Rectal smooth muscle tissue (tissue), 1 donor: ENCODE measurements around the gene PSMA3.
"Not testable (repeated sequence)": the region's sequence is repeated elsewhere in the genome, so short reads cannot be mapped to it uniquely, and the experiment has no call there.

Experiments
- H3K27ac ChIP-seq: one replicate; pipeline ENCODE4 v1.7.0; 2013; ENCODE audit warnings: low read depth, low read length, inconsistent platforms
- H3K27me3 ChIP-seq: one replicate; pipeline ENCODE4 v1.7.0; 2013; ENCODE audit warnings: low read length; ENCODE audit not compliant: control insufficient read depth, insufficient read depth
- H3K36me3 ChIP-seq: one replicate; pipeline ENCODE4 v1.7.0; 2013; ENCODE audit warnings: low read length; ENCODE audit not compliant: control insufficient read depth, insufficient read depth
- H3K4me1 ChIP-seq: one replicate; pipeline ENCODE4 v1.7.0; 2013; ENCODE audit warnings: low read length; ENCODE audit not compliant: control insufficient read depth, insufficient read depth
- H3K4me3 ChIP-seq: one replicate; pipeline ENCODE4 v1.7.0; 2013; ENCODE audit warnings: low read length
- H3K9ac ChIP-seq: one replicate; pipeline ENCODE4 v1.7.0; 2013; ENCODE audit warnings: low read length

The PSMA3 gene

DNA sequence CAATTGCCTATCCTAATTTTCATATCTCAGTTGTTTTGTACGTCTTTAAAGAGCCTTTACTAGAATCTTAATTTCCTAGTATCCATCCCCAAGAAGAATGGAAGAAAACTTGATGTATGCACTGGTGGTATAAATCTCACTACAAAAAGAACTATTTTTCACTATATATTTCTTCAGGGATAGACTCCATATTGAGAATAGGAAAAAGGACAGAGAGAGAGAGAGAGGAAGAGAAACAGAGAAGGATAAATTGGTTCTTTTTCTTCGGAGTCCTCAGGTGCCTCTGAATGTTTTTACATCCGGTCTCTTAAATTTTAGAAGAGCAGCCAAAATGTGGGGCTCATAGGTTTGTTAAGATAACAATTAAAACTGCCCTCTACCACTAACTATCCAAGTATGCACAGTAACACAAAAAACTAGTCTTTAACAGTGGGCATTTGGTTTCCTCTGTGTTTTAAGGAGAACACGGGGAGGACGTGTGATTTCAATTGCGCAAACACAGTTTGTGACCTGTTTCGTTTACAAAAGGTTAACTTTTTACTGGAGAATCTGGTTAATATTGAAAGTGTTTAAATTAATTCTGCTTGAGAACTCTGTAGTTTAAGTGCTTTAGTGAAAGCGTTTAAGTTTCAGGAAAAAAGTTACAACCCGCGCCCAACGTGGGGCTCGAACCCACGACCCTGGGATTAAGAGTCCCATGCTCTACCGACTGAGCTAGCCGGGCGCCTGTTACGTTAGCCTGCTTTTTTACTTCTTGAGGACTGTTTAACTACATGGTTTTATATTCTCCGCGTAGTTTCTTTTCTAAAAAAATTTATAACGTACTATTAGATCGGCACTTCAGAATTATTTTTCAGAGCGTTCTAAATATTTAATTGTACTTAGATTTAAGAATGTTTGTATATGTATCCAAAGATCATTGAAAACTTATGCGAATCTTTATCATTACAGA, 5.1 kb upstream of the PSMA3 start:
- Histone ChIP-seq H3K4me1 (peaks cover 4% of the 10 kb centered on the region), H3K4me3 (peak overlapping the region; percentile 64), H3K9ac (peak overlapping the region; percentile 50), H3K36me3 (no peaks in the 10 kb centered on the region), H3K27ac (peak overlapping the region; percentile 62), H3K27me3 (no peaks in the 10 kb centered on the region)

DNA sequence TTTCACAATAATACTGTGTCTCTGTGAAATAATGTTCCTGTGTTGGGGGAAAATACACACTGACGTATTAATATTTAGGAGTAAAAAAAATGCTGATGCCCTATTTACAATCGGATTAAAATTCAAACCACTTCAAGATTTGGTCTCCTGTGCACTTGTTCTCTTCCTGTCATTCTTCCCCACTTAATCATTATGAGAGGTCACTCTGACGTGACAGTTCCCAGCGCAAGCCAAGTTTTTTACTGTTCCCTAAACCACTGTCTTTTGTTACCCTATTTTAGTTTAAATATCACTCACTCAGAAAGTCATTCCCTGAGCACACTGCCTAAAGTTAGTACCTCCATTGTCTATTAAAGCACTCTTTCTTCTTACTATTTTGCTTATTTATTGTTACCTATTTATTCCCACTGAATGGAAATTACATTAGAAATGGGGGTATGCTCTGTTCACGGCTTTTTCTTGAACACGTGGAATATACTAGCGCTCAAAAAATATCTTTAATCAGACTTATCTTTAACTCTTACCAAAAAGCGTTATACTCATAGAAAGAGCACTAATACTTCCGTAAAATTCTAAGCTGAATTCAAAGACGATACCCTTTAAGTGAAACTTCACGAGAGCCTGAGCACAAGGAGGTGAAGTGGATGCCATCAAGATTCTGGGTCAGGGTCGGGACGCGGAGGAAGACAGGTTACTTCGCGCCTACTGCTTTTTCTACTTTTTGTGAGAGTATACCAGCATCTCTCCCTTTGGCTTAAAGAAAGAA, 670 bp upstream of the PSMA3 start:
- Histone ChIP-seq H3K4me1 (peaks cover 14% of the 10 kb centered on the region), H3K27ac (peak overlapping the region; percentile 76), H3K9ac (peak overlapping the region; percentile 38)

DNA sequence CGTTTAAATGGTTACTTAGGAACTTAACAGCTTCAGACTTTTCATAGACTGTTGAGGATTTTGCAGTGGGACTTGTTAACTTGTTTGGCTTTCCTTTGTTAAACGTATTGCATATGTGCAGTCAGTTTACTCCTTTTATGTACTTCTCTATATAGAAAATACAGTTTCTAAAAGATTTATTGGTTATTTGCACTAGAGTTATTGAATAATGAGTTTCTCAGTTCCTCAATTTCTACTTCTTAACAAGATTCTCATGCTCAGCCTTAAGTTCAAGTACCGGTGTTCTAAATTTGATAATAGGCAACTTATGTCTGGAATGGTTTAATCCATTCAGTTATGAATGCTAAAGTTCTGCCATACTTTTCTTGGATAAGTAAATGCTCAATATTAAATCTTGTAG, 919 bp downstream of the PSMA3 start:
- peak overlapping the region; percentile 79 for H3K4me3 ChIP-seq
- H3K27me3 ChIP-seq = no peaks in the 10 kb centered on the region
- H3K9ac ChIP-seq = peak overlapping the region; percentile 87
- H3K4me1 ChIP-seq = peaks cover 14% of the 10 kb centered on the region
- no peaks in the 10 kb centered on the region for H3K36me3 ChIP-seq
- H3K27ac ChIP-seq = peak overlapping the region; percentile 90

More for the DNA sequence above, 670 bp upstream of the PSMA3 start:
- peak overlapping the region; percentile 71 for H3K4me3 ChIP-seq
- H3K36me3 ChIP-seq = no peaks in the 10 kb centered on the region
- H3K27me3 ChIP-seq = no peaks in the 10 kb centered on the region

DNA sequence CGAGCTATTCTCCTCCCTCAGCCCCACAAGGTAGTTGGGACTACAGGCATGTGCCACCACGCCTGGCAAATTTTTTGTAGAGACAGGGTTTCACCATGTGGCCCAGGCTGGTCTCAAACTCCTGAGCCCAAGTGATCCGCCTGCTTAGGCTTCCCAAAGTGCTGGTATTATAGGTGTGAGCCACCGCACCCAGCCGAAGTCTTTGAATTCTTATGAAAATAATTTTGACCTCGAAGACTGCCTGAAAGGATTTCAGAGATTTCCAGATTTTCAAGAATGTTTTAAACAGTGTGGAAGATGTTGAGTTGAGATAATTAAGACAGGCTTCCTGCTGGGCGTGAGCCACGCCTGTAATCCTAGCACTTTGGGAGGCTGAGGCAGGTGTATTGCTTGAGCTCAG, 5.0 kb downstream of the PSMA3 start:
- Histone ChIP-seq H3K27me3 (no peaks in the 10 kb centered on the region), H3K4me3 (no peak overlapping the region), H3K9ac (no peak overlapping the region), H3K27ac (no peak overlapping the region), H3K4me1 (peaks cover 10% of the 10 kb centered on the region), H3K36me3 (peaks cover 10% of the 10 kb centered on the region)

DNA sequence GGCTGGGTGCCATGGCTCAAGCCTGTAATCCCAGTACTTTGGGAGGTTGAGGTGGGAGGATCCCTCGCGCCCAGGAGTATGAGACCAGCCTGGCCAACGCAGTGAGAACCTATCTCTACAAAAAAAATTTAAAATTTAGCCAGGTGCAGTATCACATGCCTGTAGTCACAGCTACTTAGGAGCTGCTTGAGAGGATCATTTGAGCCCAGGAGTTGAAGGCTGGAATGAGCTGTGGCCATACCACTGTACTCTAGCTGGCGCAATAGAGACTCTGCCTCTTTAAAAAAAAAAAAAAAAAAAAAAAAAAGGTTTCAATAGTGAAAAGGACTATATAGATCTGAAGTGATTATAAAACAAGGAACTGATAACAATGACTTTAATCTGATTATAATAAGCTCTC, 13.5 kb downstream of the PSMA3 start:
- no peak overlapping the region for H3K4me3 ChIP-seq
- peaks cover 34% of the 10 kb centered on the region for H3K36me3 ChIP-seq
- no peaks in the 10 kb centered on the region for H3K4me1 ChIP-seq
- H3K27ac ChIP-seq = no peak overlapping the region
- no peaks in the 10 kb centered on the region for H3K27me3 ChIP-seq
- no peak overlapping the region for H3K9ac ChIP-seq

DNA sequence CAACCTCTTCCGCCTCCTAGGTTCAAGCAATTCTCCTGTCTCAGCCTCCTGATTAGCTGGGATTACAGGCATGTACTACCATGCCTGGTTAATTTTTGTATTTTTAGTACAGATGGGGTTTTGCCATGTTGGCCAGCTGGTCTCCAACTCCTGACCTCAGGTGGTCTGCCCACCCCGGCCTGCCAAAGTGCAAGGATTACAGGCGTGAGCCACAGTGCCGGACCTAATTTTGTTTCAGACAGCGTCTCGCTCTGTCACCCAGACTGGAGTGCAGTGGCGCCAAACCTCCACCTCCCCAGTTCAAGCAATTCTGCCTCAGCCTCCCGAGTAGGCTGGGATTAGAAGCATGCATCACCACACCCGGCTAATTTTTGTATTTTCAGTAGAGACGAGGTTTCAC, 17.4 kb downstream of the PSMA3 start:
- not testable (repeated sequence) for H3K27ac ChIP-seq, H3K27me3 ChIP-seq, H3K4me1 ChIP-seq, H3K4me3 ChIP-seq, H3K9ac ChIP-seq
- H3K36me3 ChIP-seq = peaks cover 35% of the 10 kb centered on the region

DNA sequence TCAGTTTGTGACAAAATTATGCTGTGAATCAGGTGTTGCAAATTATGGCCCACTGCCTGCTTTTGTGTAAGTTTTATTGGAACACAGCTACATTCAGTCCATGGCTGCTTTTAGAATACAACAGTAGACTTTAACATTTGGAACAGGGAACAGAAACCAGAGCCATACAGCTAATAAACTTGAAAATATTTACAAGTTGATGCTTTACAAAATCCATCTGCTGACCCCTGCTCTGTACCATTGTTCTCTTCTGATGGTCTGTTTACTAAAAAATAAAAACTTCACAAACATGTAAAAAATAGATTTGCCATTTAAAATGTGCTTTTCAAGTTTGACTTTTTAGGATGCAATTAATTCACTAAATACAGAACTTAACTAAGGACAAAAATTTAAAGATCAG, 20.8 kb downstream of the PSMA3 start:
- Histone ChIP-seq H3K27me3 (no peaks in the 10 kb centered on the region), H3K9ac (no peak overlapping the region), H3K27ac (no peak overlapping the region), H3K36me3 (peaks cover 39% of the 10 kb centered on the region), H3K4me3 (no peak overlapping the region), H3K4me1 (no peaks in the 10 kb centered on the region)

DNA sequence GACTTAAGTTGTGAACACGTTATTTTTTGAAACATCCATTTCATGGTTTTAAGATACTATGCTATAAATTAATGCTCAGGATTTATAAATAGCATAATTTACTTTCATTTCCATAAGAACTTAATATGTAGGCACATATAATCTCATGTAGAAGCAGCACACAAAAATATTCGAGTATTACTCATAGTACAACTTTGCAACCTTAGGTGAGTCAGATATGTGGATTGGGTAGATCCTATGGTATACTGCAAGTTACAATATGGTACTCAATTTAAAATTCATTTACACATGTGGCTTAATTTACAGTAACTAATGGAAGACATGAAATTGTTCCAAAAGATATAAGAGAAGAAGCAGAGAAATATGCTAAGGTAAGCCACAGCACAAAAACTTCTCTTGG, 26.0 kb downstream of the PSMA3 start:
- Histone ChIP-seq H3K4me3 (no peak overlapping the region), H3K27ac (no peak overlapping the region), H3K9ac (no peak overlapping the region), H3K36me3 (peaks cover 19% of the 10 kb centered on the region), H3K4me1 (peaks cover 6% of the 10 kb centered on the region), H3K27me3 (no peaks in the 10 kb centered on the region)

DNA sequence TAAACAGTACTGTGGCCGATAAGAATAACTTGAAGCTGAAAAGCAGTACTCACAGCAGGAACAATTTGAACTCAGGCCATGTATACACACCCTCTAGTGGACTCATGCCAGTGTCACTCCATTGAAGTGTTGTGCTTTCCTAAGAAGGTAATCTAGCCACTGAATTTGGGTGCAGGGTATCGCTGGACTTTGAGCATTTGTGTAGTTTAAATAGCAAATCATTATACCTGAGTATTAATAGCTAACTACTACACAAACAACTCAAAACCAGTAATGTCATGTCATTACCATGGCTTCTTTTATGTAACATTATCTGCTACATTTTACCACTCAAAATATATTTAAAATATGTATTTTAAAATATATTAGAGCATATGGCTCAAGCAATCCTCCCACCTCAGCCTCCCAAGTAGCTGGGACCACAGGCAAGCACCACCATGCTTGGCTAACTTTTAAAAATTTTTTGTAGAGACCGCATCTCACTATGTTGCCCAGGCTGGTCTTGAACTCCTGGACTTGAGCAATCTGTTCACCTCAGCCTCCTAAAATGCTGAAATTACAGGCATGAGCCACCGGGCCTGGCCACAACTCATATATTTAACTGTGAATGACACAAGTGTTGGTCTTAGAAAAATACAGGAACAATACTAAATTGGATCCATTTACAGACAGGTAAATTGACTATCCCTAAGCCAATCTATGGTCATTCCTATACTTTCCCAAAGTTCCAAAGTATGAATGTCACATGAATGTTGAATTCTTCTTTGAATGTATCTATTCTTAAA, 28.1 kb downstream of the PSMA3 start:
- H3K27ac ChIP-seq = peak overlapping the region; percentile 47
- H3K4me3 ChIP-seq = no peak overlapping the region
- H3K27me3 ChIP-seq = no peaks in the 10 kb centered on the region
- H3K4me1 ChIP-seq = peaks cover 6% of the 10 kb centered on the region
- H3K9ac ChIP-seq = no peak overlapping the region
- H3K36me3 ChIP-seq = peaks cover 20% of the 10 kb centered on the region

DNA sequence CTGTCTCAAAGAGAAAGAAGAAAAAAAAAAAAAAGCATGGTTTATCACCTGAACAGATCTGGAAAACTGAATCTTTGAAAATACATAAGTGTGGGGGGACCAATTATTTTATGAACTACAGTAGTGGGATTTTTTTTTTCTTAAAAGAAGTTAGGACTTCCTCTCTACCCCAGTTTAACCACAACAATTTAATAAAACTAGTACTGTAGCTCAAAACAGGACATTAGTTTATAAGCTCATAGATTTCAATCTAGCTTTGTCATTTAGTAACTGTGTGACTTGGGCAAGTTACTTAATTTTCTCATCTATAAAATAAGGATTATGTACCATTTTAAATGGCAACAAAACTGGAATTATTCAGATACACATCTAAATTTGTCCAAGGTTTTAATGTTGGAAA, 30.2 kb downstream of the PSMA3 start:
- Histone ChIP-seq H3K27me3 (no peaks in the 10 kb centered on the region), H3K27ac (no peak overlapping the region), H3K36me3 (peaks cover 5% of the 10 kb centered on the region), H3K4me3 (no peak overlapping the region), H3K9ac (no peak overlapping the region), H3K4me1 (peaks cover 6% of the 10 kb centered on the region)

DNA sequence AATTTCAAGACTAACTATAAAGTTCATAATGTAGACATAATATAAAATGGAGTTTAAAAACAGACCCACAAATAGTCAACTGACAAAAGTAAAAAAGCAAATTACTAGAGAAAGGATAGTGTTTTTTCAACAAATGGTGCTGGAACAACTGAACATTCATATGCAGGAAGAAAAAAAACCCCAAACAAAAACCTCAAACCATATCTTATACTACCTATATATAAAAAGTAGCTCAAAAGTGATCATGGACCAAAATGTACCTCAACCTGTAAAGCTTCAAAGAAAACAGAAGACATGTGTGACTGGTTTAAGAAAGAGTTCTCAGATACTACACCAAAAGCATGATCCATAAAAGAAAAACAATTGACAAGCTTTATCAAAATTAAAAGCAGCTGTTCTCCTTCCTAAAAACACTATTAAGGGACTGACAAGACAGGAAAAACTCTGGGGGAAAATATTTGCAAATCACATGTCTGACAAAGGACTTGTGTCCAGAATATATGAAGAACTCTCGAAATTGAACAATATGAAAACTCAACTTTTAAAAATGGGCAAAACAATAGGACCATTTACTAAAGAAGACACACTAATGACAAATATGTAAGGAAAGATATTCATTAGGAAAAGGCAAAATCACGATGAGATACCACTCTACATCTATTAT, 31.0 kb downstream of the PSMA3 start:
- H3K4me1 ChIP-seq = peaks cover 8% of the 10 kb centered on the region
- H3K27ac ChIP-seq = no peak overlapping the region
- no peaks in the 10 kb centered on the region for H3K27me3 ChIP-seq
- no peak overlapping the region for H3K9ac ChIP-seq
- H3K4me3 ChIP-seq = no peak overlapping the region
- H3K36me3 ChIP-seq = peaks cover 3% of the 10 kb centered on the region

DNA sequence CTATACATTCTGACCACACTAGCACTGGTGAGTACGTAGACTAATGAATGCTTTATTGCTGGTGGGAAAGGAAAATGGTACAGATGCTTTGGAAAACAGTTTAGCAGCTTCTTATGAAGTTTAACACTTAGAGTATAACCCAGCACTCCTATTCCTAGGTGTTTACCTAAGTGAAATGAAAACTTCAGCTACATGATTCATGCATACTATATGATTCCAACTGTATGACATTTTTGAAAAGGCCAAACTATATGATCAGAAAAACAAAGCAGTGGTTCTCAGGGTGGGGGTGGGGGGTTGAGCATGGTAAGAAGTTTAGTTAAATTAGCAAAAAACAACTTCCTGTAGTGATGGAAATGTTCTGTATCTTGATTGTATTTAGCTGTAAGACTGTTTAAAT, 31.6 kb downstream of the PSMA3 start:
- Histone ChIP-seq H3K4me1 (peaks cover 14% of the 10 kb centered on the region), H3K9ac (no peak overlapping the region), H3K36me3 (peaks cover 3% of the 10 kb centered on the region), H3K4me3 (no peak overlapping the region), H3K27ac (no peak overlapping the region), H3K27me3 (no peaks in the 10 kb centered on the region)
